CD4-positive, alpha-beta T cell (primary cell): ENCODE data around the gene NUDT22. TPM values are rescaled to one million over a fixed set of nuclear protein-coding genes. Genes with fewer than 3 reads are reported as not detected.
A peak's percentile ranks its signal among the peaks of the same experiment; 100 is the strongest.

ENCODE experiments used
- ATAC-seq: fragments of 200-7000 bp; cut with Tn5 transposase; one replicate; pipeline ENCODE4 v1.10.0; 2022; ENCODE audit warnings: mild to moderate bottlenecking; ENCODE audit not compliant: poor library complexity
- CTCF ChIA-PET: fragments of 350-600 bp; sonication (Branson Sonifier 250); formaldehyde crosslinking; loops from one replicate; lab custom pipeline; 2021; ENCODE audit warnings: antibody characterized with exemption, inconsistent platforms; lab: Charles Lee
- POLR2A ChIA-PET: fragments of 350-600 bp; sonication (Branson Sonifier 250); formaldehyde crosslinking; loops from one replicate; lab custom pipeline; 2021; ENCODE audit warnings: antibody characterized with exemption, inconsistent platforms; lab: Charles Lee
- DNase-seq, 14 experiments: peaks; one replicate each; pipeline ENCODE4 v3.0.0-alpha.2; 2013 to 2020; ENCODE audit warnings: mixed read lengths in 2 of 14
- H3K27ac ChIP-seq, 2 donors: one replicate each; pipeline versions ENCODE4 v1.5.1 to v1.7.0; 2013; ENCODE audit warnings: low read length in 2 of 2, low read depth in 1 of 2, mild to moderate bottlenecking in 1 of 2
- H3K27me3 ChIP-seq, 2 experiments: 1 replicate in 1 of 2; 2 replicates in 1 of 2; pipeline versions ENCODE4 v1.6.1 to v1.7.0; 2013; ENCODE audit warnings: low read length in 2 of 2, control low read depth in 1 of 2, mild to moderate bottlenecking in 1 of 2, moderate library complexity in 1 of 2; ENCODE audit not compliant: insufficient read depth in 2 of 2, control insufficient read depth in 1 of 2
- H3K36me3 ChIP-seq: one replicate; pipeline ENCODE4 v1.6.1; 2013; ENCODE audit warnings: low read length, control low read depth; ENCODE audit not compliant: insufficient read depth
- H3K4me1 ChIP-seq: one replicate; pipeline ENCODE4 v1.6.1; 2013; ENCODE audit warnings: low read length, control low read depth; ENCODE audit not compliant: insufficient read depth
- H3K4me3 ChIP-seq: one replicate; pipeline ENCODE4 v1.5.1; 2013; ENCODE audit warnings: mild to moderate bottlenecking, low read length, moderate library complexity
- H3K9me3 ChIP-seq, 2 experiments: 1 replicate in 1 of 2; 2 replicates in 1 of 2; pipeline versions ENCODE4 v1.6.1 to v1.7.0; 2013; ENCODE audit warnings: low read length in 2 of 2, mild to moderate bottlenecking in 2 of 2, control low read depth in 1 of 2, moderate library complexity in 1 of 2; ENCODE audit not compliant: control insufficient read depth in 1 of 2, insufficient read depth in 1 of 2
- H3K27ac Mint-ChIP-seq: one replicate; pipeline ENCODE4 v1.8.0; 2020; ENCODE audit warnings: mixed read lengths
- H3K27me3 Mint-ChIP-seq: one replicate; pipeline ENCODE4 v1.8.0; 2021; ENCODE audit warnings: mixed read lengths
- H3K36me3 Mint-ChIP-seq: one replicate; pipeline ENCODE4 v1.8.0; 2021; ENCODE audit warnings: low read depth, mixed read lengths
- H3K4me1 Mint-ChIP-seq: one replicate; pipeline ENCODE4 v1.8.0; 2021; ENCODE audit warnings: low read depth, mixed read lengths
- H3K4me3 Mint-ChIP-seq: one replicate; pipeline ENCODE4 v1.8.0; 2020; ENCODE audit warnings: mild to moderate bottlenecking, mixed read lengths
- H3K9me3 Mint-ChIP-seq: one replicate; pipeline ENCODE4 v1.8.0; 2020; ENCODE audit warnings: mixed read lengths
- intact Hi-C, 2 experiments: fragments of 100-400 bp; cut with DNase I in 1 of 2; cut with micrococcal nuclease in 1 of 2; formaldehyde crosslinking; loops; one replicate each; pipeline versions ENCODE4 v1.15.1 to v1.9.0; 2023 to 2025; cut with DNase I, micrococcal nuclease
- total RNA-seq, 174 experiments: library from RNA in 2 of 174; stranded (reverse) in 2 of 174; gene quantifications; one replicate each; pipeline ENCODE4 v1.2.3 and lab custom pipeline; 2021 to 2026
- TF ChIP-seq, protein P1 (sequence below): fragments of 200-600 bp; IDR thresholded peaks from one replicate; pipeline ENCODE4 v1.8.0; 2022; ENCODE audit warnings: antibody characterized with exemption, mild to moderate bottlenecking

NUDT22 gene
- total RNA-seq, 2 experiments from 2014 or later: 26.8 to 26.9 TPM

DNA sequence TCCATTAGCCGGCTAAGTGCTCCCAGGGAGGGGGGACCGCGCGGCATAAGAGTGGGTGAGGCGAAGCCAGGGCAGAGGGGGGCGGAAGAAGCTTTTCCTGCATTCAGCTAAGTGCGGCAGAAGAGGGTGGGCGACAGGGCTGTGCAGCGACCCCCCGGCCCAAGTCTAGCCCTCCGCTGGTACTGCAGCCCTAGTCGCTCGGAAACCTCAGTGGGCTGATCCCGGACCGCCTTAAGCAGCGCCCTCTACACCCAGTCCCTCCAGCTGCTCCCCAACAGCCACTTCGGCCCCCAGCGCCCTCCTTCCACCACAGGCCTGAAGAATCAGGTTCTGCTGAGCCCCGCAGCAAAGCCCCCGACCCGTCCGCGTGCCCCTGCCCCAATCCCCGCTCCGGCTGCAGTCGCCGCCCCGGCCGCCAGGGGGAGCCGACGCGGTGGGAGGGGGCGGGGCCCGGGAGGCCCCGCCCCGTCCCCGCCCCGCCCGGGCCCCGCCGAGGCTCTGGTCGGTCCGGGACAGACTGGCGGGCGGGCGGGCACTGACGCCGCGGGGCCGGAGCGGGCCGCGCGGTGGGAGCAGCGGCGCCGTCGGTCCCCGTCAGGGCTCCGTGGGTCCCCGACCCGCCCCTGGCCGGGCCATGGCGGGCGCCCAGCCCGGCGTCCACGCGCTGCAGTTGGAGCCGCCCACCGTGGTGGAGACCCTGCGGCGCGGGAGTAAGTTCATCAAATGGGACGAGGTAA is 25.1 kb downstream of the NUDT22 start, which contains the start of gene PLCB3:
Gene PLCB3, plus strand, starts transcription at position 515 of the 737 bp plus-strand sequence. Its CDS starts 120 bp downstream, at position 635.
- H3K9me3 ChIP-seq: no peaks in the 10 kb centered on the region
- no peak within 1 kb of the TSS for H3K27ac ChIP-seq
- H3K36me3 Mint-ChIP-seq: no peaks in the 10 kb centered on the region
- H3K36me3 ChIP-seq: no peaks in the 10 kb centered on the region
- no peaks in the 10 kb centered on the region for H3K9me3 Mint-ChIP-seq
- peaks cover 25% of the 10 kb centered on the region for H3K4me1 Mint-ChIP-seq
- no peaks in the 10 kb centered on the region for H3K27me3 Mint-ChIP-seq
- intact Hi-C loops: loop anchor here (1.0 to 10.0 kb wide), 6 partner anchors 18 to 404 kb away; partner anchors contain the start of genes ESRRA (in 1 of the 2) and STIP1 (in 1 of the 2)
- H3K27me3 ChIP-seq: no peaks in the 10 kb centered on the region
- peaks cover 44% of the 10 kb centered on the region for H3K4me1 ChIP-seq
- peak within 1 kb of the TSS; percentile 92 for H3K4me3 Mint-ChIP-seq
- no peak within 1 kb of the TSS for H3K27ac Mint-ChIP-seq
- peak; percentile 72 for ATAC-seq
- CTCF ChIA-PET: interaction anchor here (0.9 to 4.7 kb wide), 14 partner anchors 8 to 67 kb away, joined by 3 to 56 read pairs (median 5); partner anchors contain the start of genes CATSPERZ, ESRRA, FERMT3 and FKBP2
- peak in 13 of 14 experiments; percentile 39 to 82 (median 60) for DNase-seq
- peak within 1 kb of the TSS; percentile 78 for H3K4me3 ChIP-seq
- POLR2A ChIA-PET: interaction anchor here (0.8 to 4.5 kb wide), 8 partner anchors 10 to 45 kb away, joined by 3 to 35 read pairs (median 5); partner anchors contain the start of genes BAD, FERMT3, FKBP2 and NUDT22
- TF ChIP-seq, protein P1, sequence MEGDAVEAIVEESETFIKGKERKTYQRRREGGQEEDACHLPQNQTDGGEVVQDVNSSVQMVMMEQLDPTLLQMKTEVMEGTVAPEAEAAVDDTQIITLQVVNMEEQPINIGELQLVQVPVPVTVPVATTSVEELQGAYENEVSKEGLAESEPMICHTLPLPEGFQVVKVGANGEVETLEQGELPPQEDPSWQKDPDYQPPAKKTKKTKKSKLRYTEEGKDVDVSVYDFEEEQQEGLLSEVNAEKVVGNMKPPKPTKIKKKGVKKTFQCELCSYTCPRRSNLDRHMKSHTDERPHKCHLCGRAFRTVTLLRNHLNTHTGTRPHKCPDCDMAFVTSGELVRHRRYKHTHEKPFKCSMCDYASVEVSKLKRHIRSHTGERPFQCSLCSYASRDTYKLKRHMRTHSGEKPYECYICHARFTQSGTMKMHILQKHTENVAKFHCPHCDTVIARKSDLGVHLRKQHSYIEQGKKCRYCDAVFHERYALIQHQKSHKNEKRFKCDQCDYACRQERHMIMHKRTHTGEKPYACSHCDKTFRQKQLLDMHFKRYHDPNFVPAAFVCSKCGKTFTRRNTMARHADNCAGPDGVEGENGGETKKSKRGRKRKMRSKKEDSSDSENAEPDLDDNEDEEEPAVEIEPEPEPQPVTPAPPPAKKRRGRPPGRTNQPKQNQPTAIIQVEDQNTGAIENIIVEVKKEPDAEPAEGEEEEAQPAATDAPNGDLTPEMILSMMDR: peak; percentile 64

DNA sequence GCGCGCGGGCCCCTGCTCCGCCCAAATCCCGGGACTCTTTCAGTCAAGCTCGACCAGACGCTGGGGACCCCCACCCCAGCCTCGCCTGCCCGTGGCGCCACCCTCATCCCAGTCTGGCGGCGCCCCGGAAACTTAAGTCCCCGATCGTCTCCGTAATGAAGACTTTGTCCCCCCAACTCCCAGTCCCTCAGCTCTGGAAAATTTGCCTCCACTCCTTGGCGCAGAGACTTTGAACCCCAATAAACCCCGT is 25.6 kb downstream of the NUDT22 start:
- Mint-ChIP-seq H3K4me3 (peak overlapping the region; percentile 92), H3K27ac (no peak overlapping the region), H3K27me3 (no peaks in the 10 kb centered on the region), H3K9me3 (no peaks in the 10 kb centered on the region), H3K36me3 (no peaks in the 10 kb centered on the region), H3K4me1 (peaks cover 25% of the 10 kb centered on the region)
- H3K27me3 ChIP-seq: no peaks in the 10 kb centered on the region
- no peak overlapping the region for H3K27ac ChIP-seq
- DNase-seq: no peak
- TF ChIP-seq, protein P1: no peak
- intact Hi-C loops: loop anchor here (1.0 to 10.0 kb wide), 6 partner anchors 18 to 403 kb away; partner anchors contain the start of genes ESRRA (in 1 of the 2) and STIP1 (in 1 of the 2)
- H3K36me3 ChIP-seq: peaks cover 3% of the 10 kb centered on the region
- H3K4me3 ChIP-seq: peak overlapping the region; percentile 78
- ATAC-seq: peak; percentile 7
- ChIA-PET POLR2A (interaction anchor here (0.7 to 4.5 kb wide), 7 partner anchors 11 to 493 kb away, joined by 3 to 35 read pairs (median 6); partner anchors contain the start of genes FERMT3, FKBP2, NUDT22 and TRPT1), CTCF (interaction anchor here (0.9 to 4.7 kb wide), 14 partner anchors 9 to 66 kb away, joined by 3 to 56 read pairs (median 5); partner anchors contain the start of genes CATSPERZ, ESRRA, FERMT3 and FKBP2)
- no peaks in the 10 kb centered on the region for H3K9me3 ChIP-seq
- peaks cover 43% of the 10 kb centered on the region for H3K4me1 ChIP-seq

DNA sequence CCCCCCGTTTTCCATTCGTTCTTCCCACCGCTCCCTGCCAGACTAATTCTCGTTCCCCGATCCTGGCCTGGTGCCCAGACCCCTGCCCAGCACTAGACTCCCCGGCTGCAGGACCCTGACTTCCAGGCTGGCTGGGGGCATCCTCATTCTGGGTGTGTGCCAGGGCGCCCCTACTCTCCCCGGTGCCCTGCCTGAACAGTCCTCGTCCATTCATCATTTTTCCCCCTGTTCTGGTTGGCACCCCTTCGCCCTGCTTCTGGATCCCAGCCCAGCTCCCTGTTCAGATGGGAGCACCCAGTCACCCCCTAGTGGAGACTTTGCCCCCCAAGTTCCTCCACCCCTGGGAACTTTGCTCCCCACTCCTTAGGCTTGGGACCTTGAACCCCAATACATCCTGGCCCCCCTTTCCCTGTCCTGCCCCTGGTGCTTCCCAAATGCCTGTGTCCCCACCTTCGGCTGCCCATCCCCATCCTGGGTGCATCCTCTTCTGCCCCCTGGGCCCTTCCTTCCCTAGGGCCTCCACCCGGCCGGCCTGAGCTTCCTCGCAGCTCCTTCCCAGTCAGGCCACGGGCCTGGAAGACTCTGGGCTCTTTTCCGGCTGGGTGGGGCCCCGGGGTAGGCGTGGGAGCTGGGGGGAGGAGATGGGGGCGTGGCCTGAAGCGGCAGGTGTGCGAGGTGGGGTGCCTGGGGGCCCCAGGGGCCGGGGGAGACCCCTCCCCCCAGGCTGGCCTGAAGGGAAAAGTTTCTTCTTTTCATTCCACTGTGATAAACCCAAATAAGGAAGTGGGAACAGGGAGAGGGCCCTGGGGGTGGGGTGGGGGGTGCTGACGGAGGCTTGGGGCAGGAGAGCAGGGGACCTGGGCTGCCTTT is 26.2 kb downstream of the NUDT22 start:
- H3K4me3 ChIP-seq: peak overlapping the region; percentile 78
- POLR2A ChIA-PET: interaction anchor here (0.7 to 4.5 kb wide), 7 partner anchors 11 to 493 kb away, joined by 3 to 35 read pairs (median 6); partner anchors contain the start of genes FERMT3, FKBP2, NUDT22 and TRPT1
- peaks cover 38% of the 10 kb centered on the region for H3K4me1 ChIP-seq
- no peaks in the 10 kb centered on the region for H3K9me3 Mint-ChIP-seq
- no peaks in the 10 kb centered on the region for H3K9me3 ChIP-seq
- intact Hi-C loops: loop anchor here (1.0 to 10.0 kb wide), 3 partner anchors 17 to 403 kb away; partner anchors contain the start of gene STIP1 (in 1 of the 2)
- H3K4me3 Mint-ChIP-seq: peak overlapping the region; percentile 92
- no peaks in the 10 kb centered on the region for H3K27me3 ChIP-seq
- peaks cover 4% of the 10 kb centered on the region for H3K36me3 ChIP-seq
- TF ChIP-seq, protein P1: no peak
- no peaks in the 10 kb centered on the region for H3K36me3 Mint-ChIP-seq
- CTCF ChIA-PET: interaction anchor here (0.9 to 4.7 kb wide), 14 partner anchors 9 to 66 kb away, joined by 3 to 56 read pairs (median 5); partner anchors contain the start of genes CATSPERZ, ESRRA, FERMT3 and FKBP2
- peak in 2 of 14 experiments; percentile 40 to 49 for DNase-seq
- no peak overlapping the region for H3K27ac Mint-ChIP-seq
- no peak for ATAC-seq
- H3K4me1 Mint-ChIP-seq: peaks cover 20% of the 10 kb centered on the region
- no peaks in the 10 kb centered on the region for H3K27me3 Mint-ChIP-seq
- no peak overlapping the region for H3K27ac ChIP-seq
